ENCODE measurements around the gene CD300E. TPM values are rescaled to one million over a fixed set of nuclear protein-coding genes. Genes with fewer than 3 reads are reported as not detected.

Gene CD300E
- total RNA-seq, 1 experiment from 2014 or later, result not detected

DNA sequence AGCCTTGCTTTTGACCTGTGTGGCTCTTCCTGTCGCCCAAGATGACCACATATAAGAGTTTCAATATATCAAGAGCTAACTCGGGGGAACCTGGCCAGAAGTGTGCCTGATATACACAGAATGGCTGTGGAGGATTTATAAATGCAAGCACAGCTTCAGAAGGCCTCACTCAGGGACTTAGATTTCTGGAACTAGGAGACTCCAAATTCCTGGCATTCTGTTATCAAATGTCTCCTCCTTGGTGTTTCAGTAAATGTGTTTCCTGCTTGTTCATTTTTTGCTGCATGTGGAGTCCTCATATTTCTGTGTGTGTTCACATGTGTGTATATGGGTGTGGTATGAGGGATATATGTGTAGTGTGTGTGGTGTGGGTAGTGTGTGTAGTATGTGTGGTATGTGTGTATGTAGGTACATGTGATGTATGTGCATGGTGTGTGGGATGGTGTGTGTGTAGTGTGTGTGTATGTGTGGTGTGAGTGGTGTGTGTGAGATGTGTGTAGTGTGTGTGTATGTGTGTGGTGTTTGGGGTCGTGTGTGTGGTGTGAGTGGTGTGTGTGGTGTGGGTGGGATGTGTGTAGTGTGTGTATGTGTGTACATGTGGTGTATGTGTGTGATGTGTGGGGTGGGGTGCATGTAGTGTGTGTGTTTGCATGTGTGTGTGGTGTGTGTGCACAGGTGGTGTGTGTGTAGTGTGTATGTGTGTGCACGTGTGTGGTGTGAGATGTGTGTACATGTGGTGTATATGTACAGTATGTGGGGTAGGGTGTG, 55.2 kb downstream of the CD300E start:
- no TSS peak for BruUV-seq (replicated peaks)
- CTCF ChIA-PET, result no interaction called here

GRCh38 chr17:74567397-74567796, 56.1 kb downstream of the CD300E start, which contains the start of gene CD300H:
TSS of gene CD300H (minus strand) at chr17:74567509.
- Histone ChIP-seq H3K27ac (ENCODE audit: low read depth, low read length, poor library complexity, severe bottlenecking) (no peak within 1 kb of the TSS), H3K4me1 (ENCODE audit: insufficient read depth, low read length, poor library complexity, severe bottlenecking) (no peaks in the 10 kb centered on the region), H3K4me3 (ENCODE audit: low read depth, low read length, poor library complexity, severe bottlenecking) (no peak within 1 kb of the TSS), H3K36me3 (ENCODE audit: insufficient read depth, low read length, poor library complexity, severe bottlenecking) (no peaks in the 10 kb centered on the region), H3K9me3 (ENCODE audit: low read depth, low read length, poor library complexity, severe bottlenecking) (no peaks in the 10 kb centered on the region), H3K27me3 (replicated peaks; ENCODE audit: insufficient read depth, low read depth, low read length, poor library complexity) (no peaks in the 10 kb centered on the region)
- TF ChIP-seq EZH2 (IDR thresholded peaks at IDR 0.05; ENCODE audit: borderline replicate concordance, low read depth, low read length, poor library complexity, severe bottlenecking), result no peak
- TF ChIP-seq, protein P1, sequence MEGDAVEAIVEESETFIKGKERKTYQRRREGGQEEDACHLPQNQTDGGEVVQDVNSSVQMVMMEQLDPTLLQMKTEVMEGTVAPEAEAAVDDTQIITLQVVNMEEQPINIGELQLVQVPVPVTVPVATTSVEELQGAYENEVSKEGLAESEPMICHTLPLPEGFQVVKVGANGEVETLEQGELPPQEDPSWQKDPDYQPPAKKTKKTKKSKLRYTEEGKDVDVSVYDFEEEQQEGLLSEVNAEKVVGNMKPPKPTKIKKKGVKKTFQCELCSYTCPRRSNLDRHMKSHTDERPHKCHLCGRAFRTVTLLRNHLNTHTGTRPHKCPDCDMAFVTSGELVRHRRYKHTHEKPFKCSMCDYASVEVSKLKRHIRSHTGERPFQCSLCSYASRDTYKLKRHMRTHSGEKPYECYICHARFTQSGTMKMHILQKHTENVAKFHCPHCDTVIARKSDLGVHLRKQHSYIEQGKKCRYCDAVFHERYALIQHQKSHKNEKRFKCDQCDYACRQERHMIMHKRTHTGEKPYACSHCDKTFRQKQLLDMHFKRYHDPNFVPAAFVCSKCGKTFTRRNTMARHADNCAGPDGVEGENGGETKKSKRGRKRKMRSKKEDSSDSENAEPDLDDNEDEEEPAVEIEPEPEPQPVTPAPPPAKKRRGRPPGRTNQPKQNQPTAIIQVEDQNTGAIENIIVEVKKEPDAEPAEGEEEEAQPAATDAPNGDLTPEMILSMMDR (conservative IDR thresholded peaks at IDR 0.05; ENCODE audit: low read depth, low read length), result no peak
- DNase-seq (ENCODE audit: low spot score), result no peak
- intact Hi-C loops (cut with micrococcal nuclease; ENCODE audit: unreplicated experiment), result no loop called here
- no TSS peak for BruUV-seq (replicated peaks)
- ChIA-PET POLR2A (ENCODE audit: low non-redundant PET) (no interaction called here), CTCF (no interaction called here)

More for the DNA sequence above, 55.2 kb downstream of the CD300E start:
- intact Hi-C loops (cut with micrococcal nuclease; ENCODE audit: unreplicated experiment), result no loop called here
- no peak for DNase-seq (ENCODE audit: low spot score)
- Histone ChIP-seq H3K4me3 (ENCODE audit: low read depth, low read length, poor library complexity, severe bottlenecking) (no peak overlapping the region), H3K4me1 (ENCODE audit: insufficient read depth, low read length, poor library complexity, severe bottlenecking) (no peaks in the 10 kb centered on the region), H3K9me3 (ENCODE audit: low read depth, low read length, poor library complexity, severe bottlenecking) (no peaks in the 10 kb centered on the region), H3K27me3 (replicated peaks; ENCODE audit: insufficient read depth, low read depth, low read length, poor library complexity) (no peaks in the 10 kb centered on the region), H3K36me3 (ENCODE audit: insufficient read depth, low read length, poor library complexity, severe bottlenecking) (no peaks in the 10 kb centered on the region), H3K27ac (ENCODE audit: low read depth, low read length, poor library complexity, severe bottlenecking) (no peak overlapping the region)
- no peak for TF ChIP-seq EZH2 (IDR thresholded peaks at IDR 0.05; ENCODE audit: borderline replicate concordance, low read depth, low read length, poor library complexity, severe bottlenecking)
- TF ChIP-seq, protein P1 (conservative IDR thresholded peaks at IDR 0.05; ENCODE audit: low read depth, low read length), result no peak
- POLR2A ChIA-PET (ENCODE audit: low non-redundant PET), result no interaction called here

DNA sequence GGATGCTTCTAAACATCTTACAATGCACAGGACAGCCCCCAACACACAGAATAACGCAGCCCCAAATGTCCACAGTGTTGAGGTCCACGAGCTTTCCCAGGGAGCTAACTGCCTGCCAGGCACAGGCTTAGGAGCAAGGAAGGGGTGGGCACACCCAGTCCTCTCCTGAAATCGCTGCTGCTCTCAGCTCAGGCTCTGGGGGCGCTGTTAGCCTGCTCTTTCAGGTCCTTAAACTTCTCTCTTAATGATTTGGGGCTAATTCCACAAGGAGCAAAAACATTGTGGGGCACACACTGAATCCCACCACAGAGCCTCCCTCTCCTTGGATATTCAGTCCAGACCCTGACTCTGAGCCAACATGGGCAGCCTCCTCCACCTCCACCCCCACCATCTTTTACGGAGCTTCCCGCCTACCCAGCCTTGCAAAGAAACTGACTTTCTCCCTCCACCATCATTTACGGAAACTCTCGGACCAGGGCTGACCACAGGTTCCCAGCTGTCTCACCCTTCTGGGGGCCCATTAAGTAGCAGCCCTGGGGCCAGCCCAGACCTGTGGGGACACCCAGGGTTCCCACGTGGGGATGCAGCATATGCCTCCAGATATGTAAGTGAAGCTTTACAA, 57.3 kb downstream of the CD300E start:
- Histone ChIP-seq H3K27me3 (replicated peaks; ENCODE audit: insufficient read depth, low read depth, low read length, poor library complexity) (no peaks in the 10 kb centered on the region), H3K36me3 (ENCODE audit: insufficient read depth, low read length, poor library complexity, severe bottlenecking) (no peaks in the 10 kb centered on the region), H3K27ac (ENCODE audit: low read depth, low read length, poor library complexity, severe bottlenecking) (no peak overlapping the region), H3K4me3 (ENCODE audit: low read depth, low read length, poor library complexity, severe bottlenecking) (no peak overlapping the region), H3K9me3 (ENCODE audit: low read depth, low read length, poor library complexity, severe bottlenecking) (no peaks in the 10 kb centered on the region), H3K4me1 (ENCODE audit: insufficient read depth, low read length, poor library complexity, severe bottlenecking) (no peaks in the 10 kb centered on the region)
- intact Hi-C loops (cut with micrococcal nuclease; ENCODE audit: unreplicated experiment), result no loop called here
- DNase-seq (ENCODE audit: low spot score), result peak; percentile 58
- ChIA-PET CTCF (interaction anchor here (0.8 to 1.0 kb wide), 3 partner anchors 15 to 187 kb away, joined by 3 to 4 read pairs (median 3); no protein-coding TSS in a partner anchor), POLR2A (ENCODE audit: low non-redundant PET) (interaction anchor here (0.6 to 0.7 kb wide), 2 partner anchors 30 to 171 kb away, joined by 3 read pairs; partner anchors contain the start of gene RAB37)
- no peak for TF ChIP-seq EZH2 (IDR thresholded peaks at IDR 0.05; ENCODE audit: borderline replicate concordance, low read depth, low read length, poor library complexity, severe bottlenecking)
- TF ChIP-seq, protein P1 (conservative IDR thresholded peaks at IDR 0.05; ENCODE audit: low read depth, low read length), result peak; percentile 85
- no TSS peak for BruUV-seq (replicated peaks)

Measured in A673 (cell line).